Ishikawa (cell line): ENCODE measurements around the gene TADA1.

ENCODE experiments used
- CEBPB ChIP-seq: IDR thresholded peaks from 2 replicates; pipeline ENCODE4 v1.6.1; 2012
- CREB1 ChIP-seq: IDR thresholded peaks from 2 replicates; pipeline ENCODE4 v1.6.1; 2012; ENCODE audit warnings: low read depth
- EGR1 ChIP-seq: IDR thresholded peaks from 2 replicates; pipeline ENCODE4 v1.6.1; 2012
- EP300 ChIP-seq: IDR thresholded peaks from 2 replicates; pipeline ENCODE4 v1.6.1; 2012; ENCODE audit warnings: borderline replicate concordance
- FOXM1 ChIP-seq: IDR thresholded peaks from 2 replicates; pipeline ENCODE4 v1.6.1; 2012; ENCODE audit warnings: low read depth, borderline replicate concordance
- MAX ChIP-seq: IDR thresholded peaks from 2 replicates; pipeline ENCODE4 v1.6.1; 2012
- NFIC ChIP-seq: IDR thresholded peaks from 2 replicates; pipeline ENCODE4 v1.6.1; 2012
- RAD21 ChIP-seq: IDR thresholded peaks from 2 replicates; pipeline ENCODE4 v1.6.1; 2012; ENCODE audit warnings: low read depth
- TAF1 ChIP-seq: IDR thresholded peaks from 2 replicates; pipeline ENCODE4 v1.6.1; 2012; ENCODE audit warnings: low read depth, mild to moderate bottlenecking
- TCF12 ChIP-seq: IDR thresholded peaks from 2 replicates; pipeline ENCODE4 v1.6.1; 2012; ENCODE audit warnings: low read depth
- TEAD4 ChIP-seq: IDR thresholded peaks from 2 replicates; pipeline ENCODE4 v1.6.1; 2012
- USF1 ChIP-seq: IDR thresholded peaks from 2 replicates; pipeline ENCODE4 v1.6.1; 2012
- YY1 ChIP-seq: IDR thresholded peaks from 2 replicates; pipeline ENCODE4 v1.6.1; 2012; ENCODE audit warnings: low read depth
- ZBTB7A ChIP-seq: IDR thresholded peaks from 2 replicates; pipeline ENCODE4 v1.6.1; 2012; ENCODE audit warnings: low read depth
- TF ChIP-seq, protein P1 (sequence below): IDR thresholded peaks from 2 replicates; pipeline ENCODE4 v1.6.1; 2012; ENCODE audit warnings: low read depth, mild to moderate bottlenecking

The TADA1 gene

GRCh38 chr1:166908942-166909341 lies 32.9 kb upstream of the TADA1 start:
- TF ChIP-seq TEAD4 (no peak), YY1 (no peak), CREB1 (no peak), TCF12 (no peak), NFIC (no peak), MAX (no peak), EGR1 (no peak), FOXM1 (no peak), EP300 (no peak), RAD21 (no peak), TAF1 (no peak), USF1 (no peak), CEBPB (no peak)
- TF ChIP-seq, protein P1, sequence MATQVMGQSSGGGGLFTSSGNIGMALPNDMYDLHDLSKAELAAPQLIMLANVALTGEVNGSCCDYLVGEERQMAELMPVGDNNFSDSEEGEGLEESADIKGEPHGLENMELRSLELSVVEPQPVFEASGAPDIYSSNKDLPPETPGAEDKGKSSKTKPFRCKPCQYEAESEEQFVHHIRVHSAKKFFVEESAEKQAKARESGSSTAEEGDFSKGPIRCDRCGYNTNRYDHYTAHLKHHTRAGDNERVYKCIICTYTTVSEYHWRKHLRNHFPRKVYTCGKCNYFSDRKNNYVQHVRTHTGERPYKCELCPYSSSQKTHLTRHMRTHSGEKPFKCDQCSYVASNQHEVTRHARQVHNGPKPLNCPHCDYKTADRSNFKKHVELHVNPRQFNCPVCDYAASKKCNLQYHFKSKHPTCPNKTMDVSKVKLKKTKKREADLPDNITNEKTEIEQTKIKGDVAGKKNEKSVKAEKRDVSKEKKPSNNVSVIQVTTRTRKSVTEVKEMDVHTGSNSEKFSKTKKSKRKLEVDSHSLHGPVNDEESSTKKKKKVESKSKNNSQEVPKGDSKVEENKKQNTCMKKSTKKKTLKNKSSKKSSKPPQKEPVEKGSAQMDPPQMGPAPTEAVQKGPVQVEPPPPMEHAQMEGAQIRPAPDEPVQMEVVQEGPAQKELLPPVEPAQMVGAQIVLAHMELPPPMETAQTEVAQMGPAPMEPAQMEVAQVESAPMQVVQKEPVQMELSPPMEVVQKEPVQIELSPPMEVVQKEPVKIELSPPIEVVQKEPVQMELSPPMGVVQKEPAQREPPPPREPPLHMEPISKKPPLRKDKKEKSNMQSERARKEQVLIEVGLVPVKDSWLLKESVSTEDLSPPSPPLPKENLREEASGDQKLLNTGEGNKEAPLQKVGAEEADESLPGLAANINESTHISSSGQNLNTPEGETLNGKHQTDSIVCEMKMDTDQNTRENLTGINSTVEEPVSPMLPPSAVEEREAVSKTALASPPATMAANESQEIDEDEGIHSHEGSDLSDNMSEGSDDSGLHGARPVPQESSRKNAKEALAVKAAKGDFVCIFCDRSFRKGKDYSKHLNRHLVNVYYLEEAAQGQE: no peak

DNA sequence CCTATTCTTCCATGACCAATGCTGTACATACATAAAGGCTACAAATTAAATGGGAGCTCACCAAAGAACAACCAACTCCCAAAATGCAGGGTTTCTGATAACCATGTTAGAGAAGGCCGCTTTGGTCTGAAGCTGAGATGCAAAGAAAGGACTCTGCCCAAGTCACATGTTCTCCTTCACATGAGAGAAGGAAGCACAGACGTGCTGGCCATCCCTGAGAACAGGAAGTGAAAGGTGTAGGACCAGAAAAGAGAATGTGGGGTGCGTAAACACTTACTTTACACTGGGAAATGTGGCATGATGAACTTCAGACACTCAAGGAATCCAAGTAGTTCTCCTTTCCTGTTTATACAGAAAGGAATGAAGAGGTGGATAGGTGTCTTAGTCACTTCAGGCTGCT lies 31.7 kb upstream of the TADA1 start:
- TF ChIP-seq USF1 (no peak), TEAD4 (no peak), TCF12 (no peak), FOXM1 (no peak), CEBPB (no peak), YY1 (no peak), TAF1 (no peak), CREB1 (no peak), EGR1 (no peak), EP300 (no peak), NFIC (no peak), MAX (no peak), RAD21 (no peak), ZBTB7A (no peak)
- TF ChIP-seq, protein P1: no peak

GRCh38 chr1:166907051-166907450 lies 31.0 kb upstream of the TADA1 start:
- no peak for TF ChIP-seq EGR1
- TF ChIP-seq CREB1: no peak
- no peak for TF ChIP-seq YY1
- no peak for TF ChIP-seq CEBPB
- TF ChIP-seq EP300: no peak
- TF ChIP-seq TEAD4: no peak

- TF ChIP-seq, protein P1: no peak
- TF ChIP-seq EGR1: no peak
- TF ChIP-seq MAX: no peak
- no peak for TF ChIP-seq TEAD4
- no peak for TF ChIP-seq NFIC
- no peak for TF ChIP-seq EP300
- TF ChIP-seq FOXM1: no peak
- no peak for TF ChIP-seq CEBPB
- TF ChIP-seq YY1: no peak
- no peak for TF ChIP-seq TAF1
- TF ChIP-seq TCF12: no peak
- no peak for TF ChIP-seq ZBTB7A
- TF ChIP-seq USF1: no peak
- TF ChIP-seq CREB1: no peak
- TF ChIP-seq RAD21: no peak
These were observed 30.6 kb upstream of the TADA1 start for GRCh38 chr1:166906647-166907046.
